ENCODE data around the gene CFAP69.
"Not testable (repeated sequence)": the region's sequence is repeated elsewhere in the genome, so short reads cannot be mapped to it uniquely, and the experiment has no call there.

CFAP69 gene

GRCh38 chr7:90236721-90237289 lies 8.2 kb upstream of the CFAP69 start:
- DNase-seq, result no peak

DNA sequence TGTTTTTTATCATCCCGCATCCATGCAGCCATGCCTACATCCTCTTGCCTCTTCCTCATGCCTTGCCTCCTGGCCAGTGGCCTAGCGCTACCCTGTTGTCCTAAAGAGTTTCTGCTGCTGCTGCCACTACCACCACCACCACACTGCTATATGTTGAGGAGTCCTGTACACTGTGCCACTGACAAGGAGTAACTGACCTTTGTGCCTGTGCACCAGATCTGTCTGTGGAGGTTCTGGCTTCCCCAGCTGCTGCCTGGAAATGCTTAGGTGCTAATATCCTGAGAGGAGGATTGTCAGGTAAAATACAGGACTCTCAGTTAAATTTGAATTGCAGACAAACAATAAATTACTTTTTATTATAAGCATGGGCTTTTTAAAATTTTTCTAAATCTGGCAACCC lies 7.0 kb upstream of the CFAP69 start:
- no peak for DNase-seq

GRCh38 chr7:90238583-90238982 lies 6.4 kb upstream of the CFAP69 start:
- DNase-seq, result no peak

- DNase-seq, result no peak
Observed at GRCh38 chr7:90239050-90239449, 5.9 kb upstream of the CFAP69 start.

- DNase-seq, result no peak
Observed at GRCh38 chr7:90239625-90240228, 5.2 kb upstream of the CFAP69 start.

DNA sequence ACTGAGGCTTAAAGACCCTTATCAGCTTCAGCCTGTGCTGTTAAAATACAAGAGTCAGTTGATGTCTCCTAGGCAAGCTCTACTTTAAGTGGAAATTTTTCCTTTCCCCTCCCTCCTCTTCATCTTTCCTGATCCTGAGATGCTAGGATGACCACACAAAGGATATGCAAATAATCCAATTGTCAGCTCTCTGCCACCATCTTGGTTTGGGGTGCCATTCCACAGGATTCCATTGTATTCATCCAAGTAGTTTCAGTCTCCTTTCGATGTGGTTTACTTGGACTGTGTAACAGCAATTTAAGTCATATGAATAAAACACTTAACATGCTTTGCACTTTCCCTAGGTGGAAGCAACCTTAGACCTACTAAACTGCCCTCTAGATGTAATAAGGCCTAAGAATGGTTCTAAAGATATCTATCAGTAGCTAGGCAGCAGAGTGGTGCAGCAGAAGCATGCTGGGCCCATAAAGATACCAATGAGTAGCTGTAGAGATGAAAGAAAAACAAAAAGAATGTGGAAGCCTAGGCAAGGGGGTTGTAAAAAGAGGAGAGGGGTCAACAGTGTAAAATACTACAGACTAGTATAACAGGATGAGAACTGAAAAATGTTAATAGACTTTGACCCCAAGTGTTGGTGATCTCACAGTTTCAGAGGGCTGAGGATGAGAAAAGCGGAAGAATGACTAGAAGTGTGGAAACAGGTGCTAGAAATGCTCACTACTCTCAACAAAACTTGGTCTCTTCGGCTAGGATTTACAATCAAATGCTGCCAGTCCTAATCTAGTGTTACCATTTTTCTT lies 2.4 kb upstream of the CFAP69 start:
- no peak for DNase-seq

DNA sequence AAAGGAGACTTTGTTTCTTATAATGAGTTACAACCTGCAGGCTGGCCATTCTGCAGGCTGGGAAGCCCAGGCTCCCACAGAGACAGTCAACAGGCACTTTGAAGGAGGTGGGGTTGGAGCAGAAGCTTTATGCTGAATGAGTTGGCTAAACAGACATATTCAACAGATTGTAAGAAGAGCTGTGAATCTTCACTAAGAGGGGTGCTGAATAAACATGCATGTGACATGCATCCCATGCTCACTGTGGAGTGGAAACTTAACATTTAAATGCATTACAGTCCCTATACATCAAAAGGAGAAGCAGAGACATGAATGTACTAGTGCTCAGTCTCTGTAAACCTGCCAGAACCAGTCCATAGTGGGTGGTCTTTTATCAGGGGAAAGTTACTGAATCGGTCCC lies 1.4 kb upstream of the CFAP69 start:
- no peak for DNase-seq

DNA sequence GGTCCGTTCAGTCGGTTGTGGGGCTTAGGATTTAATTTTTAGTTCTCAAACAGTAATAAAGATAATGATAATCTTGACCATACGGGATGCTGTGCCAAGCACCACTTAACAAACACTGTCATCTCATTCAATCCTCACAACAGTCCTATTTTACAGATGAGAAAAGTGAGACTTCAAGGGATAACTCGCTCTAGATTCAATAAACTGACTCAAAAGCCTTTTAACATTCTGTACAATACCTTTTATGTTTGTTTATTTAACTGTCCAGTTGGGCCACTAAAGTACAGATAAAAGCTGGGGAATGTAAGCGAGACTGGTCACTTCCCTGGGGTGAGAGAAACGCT lies 437 bp upstream of the CFAP69 start:
- DNase-seq, result no peak

DNA sequence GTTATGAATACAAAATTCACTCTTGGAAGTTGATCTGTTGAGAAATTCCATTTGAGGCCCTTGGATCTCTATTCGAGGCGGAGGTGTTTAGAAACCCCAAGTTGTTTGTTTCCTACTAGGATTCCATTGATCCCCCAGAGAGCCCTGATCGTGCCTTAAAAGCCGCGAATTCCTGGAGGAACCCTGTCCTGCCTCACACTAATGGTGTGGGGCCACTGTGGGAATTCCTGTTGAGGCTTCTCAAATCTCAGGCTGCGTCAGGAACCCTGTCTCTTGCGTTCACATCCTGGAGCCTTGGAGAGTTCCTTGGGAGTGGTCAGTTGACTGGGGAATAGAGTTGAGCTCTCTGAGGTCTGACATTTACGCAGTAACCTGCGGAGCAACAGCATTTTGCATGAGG lies 1.2 kb downstream of the CFAP69 start:
- DNase-seq, result no peak

GRCh38 chr7:90248706-90249105 lies 3.7 kb downstream of the CFAP69 start:
- no peak for DNase-seq

- DNase-seq, result peak; percentile 27
Observed at GRCh38 chr7:90250601-90251303, 5.8 kb downstream of the CFAP69 start.

DNA sequence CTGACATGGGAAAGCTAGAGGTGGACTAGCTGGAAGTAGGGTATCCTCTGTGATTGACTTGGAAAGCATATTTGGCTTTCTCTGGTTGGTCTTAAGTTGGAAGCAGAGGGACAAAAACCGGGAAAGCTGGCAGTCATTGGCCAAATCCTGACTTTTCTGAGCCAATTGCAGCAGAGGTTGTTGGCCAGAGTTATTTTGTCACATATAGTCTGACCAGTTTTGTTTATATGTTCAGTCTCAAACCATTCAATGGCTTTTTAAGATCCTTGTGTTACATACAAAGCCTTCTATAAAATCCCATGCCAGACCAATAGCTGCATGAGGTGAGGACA lies 6.3 kb downstream of the CFAP69 start:
- no peak for DNase-seq

DNA sequence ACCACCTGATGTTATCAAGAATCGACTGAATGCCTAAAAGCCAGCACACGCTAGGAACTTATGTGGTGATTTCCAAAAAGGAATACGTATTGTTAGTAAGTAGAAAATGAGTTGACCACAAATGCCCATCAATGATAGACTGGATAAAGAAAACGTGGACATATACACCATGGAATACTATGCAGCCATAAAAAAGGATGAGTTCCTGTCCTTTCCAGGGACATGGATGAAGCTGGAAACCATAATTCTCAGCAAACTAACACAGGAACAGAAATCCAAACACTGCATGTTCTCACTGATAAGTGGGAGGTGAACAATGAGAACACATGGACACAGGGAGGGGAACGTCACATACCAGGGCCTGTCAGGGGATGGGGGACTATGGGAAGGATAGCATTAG lies 11.0 kb downstream of the CFAP69 start:
- DNase-seq, result not testable (repeated sequence)

DNA sequence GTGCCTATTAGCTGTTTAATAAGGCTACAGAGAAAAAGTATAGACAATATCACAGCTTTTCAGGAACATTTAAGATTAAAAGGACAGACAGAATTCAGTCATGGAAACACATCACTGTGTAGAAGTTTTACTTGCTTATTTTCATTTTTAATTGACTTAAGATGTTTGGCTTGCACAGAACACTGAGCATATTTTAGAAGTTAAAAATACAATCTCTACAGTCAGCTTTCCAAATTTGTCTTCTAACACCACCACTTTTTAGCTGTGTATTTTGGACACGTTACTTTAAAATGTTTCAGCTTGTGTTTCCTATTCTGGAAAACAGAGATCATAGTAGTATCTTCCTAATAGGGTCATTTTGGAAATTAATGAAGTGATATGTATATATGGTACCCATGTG lies 11.8 kb downstream of the CFAP69 start:
- no peak for DNase-seq

DNA sequence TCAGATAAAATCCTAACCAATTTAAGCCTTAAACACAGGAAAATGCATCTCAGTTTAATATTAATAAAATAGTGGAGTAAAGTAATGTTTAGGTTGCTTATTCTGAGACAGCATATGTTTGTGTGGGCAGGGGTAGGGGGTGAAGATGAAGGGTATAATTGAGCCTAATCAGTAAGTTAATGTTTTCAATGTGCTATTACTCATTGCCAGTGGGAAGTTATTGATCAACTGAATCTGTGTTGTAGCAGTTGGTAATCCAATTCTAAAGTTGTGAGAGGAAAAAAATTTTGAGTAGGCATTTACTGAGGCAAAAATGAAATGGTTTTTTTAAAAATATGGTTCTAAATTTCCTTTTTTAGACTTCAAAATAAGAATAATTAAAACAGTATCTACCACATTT lies 16.5 kb downstream of the CFAP69 start:
- no peak for DNase-seq

DNA sequence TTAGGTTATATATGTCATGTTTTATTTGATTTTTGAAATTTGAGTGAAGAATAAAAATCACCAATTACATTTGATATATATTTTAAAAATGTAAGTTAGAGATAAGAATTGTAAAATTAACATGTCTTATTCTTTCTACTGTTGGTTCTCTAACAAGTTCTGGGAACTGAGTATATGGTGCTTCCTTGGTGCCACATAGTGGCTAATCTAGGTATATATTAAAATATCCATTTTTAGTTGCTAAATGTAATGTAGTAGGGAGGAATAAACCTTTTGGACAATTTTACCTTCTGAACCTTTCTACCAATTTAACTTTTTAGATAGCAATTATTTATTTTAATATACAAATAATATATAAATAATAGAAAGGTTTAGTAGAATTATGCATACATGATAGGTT lies 17.5 kb downstream of the CFAP69 start:
- DNase-seq, result peak; percentile 20

DNA sequence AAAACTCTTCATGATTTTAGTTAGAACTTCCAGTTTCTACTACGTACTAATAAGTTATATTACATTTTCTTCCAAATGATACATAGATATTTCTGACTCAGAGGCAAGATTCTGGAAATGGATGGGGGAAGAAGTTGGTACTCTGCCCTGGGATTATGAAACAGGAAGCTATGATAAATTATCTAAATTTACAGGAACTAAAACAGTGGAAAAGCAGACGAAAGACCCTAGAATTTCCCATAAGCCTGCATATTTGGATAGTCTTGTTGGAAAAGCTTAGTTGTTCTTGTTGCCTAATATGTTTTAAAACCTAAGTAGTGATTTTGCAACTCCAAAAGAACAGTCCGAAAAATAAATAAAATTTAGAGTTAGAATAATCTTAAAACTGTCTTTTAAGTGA lies 21.8 kb downstream of the CFAP69 start:
- no peak for DNase-seq

DNA sequence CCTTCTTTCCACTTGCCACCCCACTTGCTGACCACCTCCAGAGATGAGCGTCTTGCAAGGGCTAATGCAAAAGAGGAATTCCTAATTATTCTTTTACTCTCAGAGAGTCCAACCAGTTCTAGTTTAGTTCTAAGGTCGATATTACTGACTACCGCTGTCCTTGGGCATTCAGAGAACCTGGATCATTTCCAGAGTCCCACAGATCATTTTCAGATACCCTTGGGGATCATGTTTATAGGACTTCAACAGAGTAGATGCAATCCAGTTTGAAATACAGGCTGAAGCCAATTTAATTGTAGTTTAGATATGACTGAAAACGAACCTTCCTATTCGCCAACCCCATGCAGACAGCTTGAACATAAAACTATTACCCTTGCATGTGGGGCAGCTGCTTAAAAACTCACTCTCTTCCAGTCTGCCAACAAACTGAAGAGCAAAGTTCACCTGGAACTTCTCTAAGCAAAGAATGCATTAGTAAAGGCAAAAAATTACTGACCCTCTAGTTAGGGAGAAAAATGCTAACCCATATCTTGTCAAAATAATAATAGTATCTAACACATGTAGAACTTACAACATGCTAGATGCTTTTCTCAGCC lies 22.4 kb downstream of the CFAP69 start:
- DNase-seq, result no peak

- no peak for DNase-seq
Observed at GRCh38 chr7:90269163-90269562, 24.2 kb downstream of the CFAP69 start.

GRCh38 chr7:90270431-90271178 lies 25.6 kb downstream of the CFAP69 start:
- no peak for DNase-seq

GRCh38 chr7:90271753-90272152 lies 26.8 kb downstream of the CFAP69 start:
- DNase-seq, result no peak

DNA sequence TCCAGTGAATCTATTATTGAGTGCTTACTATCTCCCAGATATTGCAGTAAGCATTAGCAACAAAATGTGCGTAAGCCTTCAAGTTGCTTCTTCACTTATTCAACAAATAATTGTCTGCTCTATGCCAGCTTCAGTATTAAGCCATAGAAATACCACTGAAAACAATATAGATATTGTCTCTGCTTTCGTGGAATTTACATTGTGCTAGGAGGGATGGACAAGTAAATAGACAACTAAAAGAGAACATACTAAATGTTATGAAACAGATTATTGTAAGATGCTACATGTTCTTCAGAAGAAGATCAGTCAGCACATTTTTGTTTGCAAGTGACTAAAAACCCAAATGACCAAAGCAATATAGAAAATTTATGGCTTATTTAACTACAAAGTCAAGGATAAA lies 27.3 kb downstream of the CFAP69 start:
- no peak for DNase-seq

DNA sequence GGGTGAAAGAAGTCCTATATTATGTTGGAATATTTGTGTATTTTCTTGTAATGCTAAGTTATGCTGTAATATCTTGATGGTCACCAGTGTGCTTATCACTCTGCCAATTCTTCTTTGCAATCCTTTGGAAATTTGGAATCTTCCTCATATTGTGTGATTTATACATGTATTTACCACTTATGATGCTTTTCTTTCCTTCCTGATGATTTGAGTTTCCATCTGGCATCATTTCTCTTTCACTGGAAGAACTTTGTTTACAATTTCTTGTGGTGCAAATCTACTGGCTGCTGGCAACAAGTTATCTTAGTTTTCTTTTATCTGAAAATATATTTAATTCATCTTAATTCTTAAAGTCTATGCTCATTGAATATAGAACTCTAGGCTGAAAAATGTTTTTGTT lies 29.2 kb downstream of the CFAP69 start:
- no peak for DNase-seq
